Femur (tissue), 1 donor: ENCODE data around the gene RUNX3.
"Not testable (repeated sequence)": the region's sequence is repeated elsewhere in the genome, so short reads cannot be mapped to it uniquely, and the experiment has no call there.

Source experiments
- DNase-seq: peaks from one replicate; pipeline ENCODE4 v3.0.0-alpha.2; 2017

The RUNX3 gene

DNA sequence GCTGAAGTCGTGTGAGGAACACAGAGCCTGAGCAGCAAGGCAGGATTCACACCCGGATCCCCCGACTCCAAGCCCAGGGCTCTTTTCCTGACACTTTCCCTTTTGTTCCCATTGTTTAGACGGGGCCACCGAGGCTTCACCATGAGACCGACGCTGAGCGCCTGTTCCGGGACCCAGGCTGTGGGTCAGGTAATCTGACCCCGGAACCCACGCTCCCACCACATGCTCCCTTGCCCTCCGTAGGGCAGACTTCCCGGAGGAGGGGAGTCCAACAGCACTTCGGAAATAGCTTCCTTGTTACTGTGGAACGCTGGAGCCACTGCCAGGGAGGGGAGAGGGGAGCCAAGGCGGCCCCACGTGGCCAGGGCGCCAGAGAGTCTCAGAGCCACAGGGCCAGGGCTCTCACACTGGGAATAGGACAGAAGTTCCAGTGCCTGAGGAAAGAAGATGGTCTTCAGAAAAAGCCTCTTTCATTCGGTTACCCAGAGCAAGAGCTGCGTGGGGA lies 18.4 kb downstream of the RUNX3 start:
- no peak for DNase-seq

DNA sequence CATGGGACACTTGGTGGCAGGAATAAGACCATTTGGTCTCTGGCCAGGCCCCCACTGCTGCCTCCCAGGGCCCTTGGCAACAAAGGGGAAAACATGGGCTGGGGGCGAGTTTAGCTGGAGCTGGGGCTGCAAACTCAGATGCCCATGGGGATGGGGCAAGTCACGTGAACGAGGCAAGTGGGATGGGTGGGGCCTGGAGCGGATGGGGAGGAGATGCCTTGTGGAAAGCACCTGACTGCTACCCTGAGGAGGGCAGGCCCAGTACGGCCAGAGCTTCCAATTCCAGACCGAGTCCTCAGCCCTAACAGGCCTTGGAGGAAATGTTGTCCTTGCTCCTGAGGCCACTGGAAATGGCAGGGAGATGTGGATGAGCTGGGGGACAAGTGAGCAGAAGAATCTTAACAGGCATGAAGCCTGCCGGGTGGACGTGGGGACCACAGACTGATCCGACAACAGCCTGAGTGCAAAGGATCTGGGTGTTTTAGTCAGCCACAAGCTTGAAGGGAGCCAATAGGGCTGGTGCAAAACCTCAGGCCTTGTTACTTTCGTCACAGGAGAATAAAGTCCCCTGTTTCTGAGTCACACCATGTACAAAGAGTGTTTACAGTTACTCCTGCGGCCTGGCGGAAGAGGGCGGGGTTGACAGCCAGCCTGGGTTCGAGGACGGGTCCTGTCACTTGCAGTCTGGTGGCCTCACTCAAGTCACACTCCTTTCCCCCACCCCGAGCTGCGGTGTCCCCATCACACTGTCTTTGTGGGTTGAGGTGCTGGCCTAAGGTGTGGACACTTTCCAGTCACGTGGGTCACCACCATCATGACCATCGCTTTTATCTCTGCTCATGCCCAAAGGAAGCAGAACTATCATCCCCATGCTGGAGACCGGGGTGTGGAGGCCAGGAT lies 19.1 kb downstream of the RUNX3 start:
- no peak for DNase-seq

DNA sequence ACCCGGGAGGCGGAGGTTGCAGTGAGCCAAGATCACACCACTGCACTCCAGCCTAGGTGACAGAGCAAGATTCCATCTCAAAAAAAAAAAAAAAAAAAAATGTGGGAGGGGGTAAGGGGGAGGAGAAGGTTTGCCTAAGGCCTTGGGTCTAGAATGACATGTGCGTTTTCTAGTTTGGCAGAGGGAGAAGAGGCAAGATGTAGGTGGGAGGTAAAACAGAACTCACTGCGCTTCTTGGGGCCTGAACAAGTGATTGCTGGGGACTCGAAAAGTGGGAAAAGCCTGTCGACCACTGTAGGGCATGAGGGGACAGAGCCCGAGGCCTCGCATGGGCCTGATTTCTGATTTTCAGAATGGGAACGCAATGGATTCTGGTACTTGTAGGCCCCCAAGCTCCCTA lies 19.9 kb downstream of the RUNX3 start:
- DNase-seq: no peak

DNA sequence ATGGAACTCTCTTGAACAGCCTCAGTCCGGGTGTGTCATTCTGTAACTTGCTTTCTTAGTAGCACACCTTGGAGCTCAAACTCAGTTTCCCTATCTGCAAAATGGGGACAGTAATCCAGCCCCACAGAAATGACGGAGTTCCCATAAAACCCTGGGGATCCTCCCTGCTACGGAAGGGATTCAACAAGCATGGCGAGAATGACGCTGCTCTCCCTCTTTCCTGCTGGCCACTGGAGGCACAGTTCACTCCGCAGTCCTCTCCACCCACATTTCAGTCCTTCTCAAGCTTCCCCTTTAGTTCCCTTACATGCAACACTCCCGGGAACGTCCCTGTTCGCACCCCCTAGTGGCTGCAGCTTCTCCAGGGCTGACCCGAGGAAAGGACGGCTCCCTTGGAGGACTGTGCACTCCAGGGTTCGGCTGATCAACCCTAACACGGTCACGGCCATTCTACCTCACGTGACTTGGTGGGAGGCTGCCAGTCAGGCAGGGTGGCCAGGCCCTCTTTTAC lies 20.6 kb downstream of the RUNX3 start:
- peak; percentile 57 for DNase-seq

DNA sequence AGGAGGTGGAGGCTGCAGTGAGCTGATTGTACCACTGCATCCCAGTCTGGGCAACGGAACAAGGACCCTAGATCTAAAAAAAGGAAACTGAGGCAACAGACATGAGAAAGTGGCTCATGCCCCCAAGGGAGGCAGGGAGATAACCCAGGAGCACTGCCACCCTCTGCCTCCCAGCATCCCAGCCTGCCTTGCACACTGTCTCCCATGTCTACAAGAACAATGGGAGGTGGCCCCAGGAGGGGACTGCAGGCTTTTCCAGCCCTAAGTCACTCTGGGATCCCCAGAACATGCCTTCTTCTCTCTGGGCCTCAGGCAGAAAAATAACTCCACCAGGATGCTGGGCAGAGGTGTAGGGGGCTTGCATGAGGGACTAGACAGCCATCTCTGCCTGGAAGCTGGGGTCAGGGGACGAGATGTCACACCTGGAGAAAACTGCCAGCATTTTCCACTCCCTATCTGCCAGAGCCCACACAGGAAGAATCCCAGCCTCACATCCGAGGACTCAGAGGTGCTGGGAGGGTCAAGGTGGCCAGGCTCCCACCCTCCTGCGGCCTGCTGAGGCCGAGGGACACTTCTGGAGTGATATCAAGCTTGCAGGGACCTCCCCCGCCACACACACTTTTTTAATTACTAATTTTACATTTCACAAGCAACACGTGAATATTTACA lies 21.4 kb downstream of the RUNX3 start:
- DNase-seq: no peak

DNA sequence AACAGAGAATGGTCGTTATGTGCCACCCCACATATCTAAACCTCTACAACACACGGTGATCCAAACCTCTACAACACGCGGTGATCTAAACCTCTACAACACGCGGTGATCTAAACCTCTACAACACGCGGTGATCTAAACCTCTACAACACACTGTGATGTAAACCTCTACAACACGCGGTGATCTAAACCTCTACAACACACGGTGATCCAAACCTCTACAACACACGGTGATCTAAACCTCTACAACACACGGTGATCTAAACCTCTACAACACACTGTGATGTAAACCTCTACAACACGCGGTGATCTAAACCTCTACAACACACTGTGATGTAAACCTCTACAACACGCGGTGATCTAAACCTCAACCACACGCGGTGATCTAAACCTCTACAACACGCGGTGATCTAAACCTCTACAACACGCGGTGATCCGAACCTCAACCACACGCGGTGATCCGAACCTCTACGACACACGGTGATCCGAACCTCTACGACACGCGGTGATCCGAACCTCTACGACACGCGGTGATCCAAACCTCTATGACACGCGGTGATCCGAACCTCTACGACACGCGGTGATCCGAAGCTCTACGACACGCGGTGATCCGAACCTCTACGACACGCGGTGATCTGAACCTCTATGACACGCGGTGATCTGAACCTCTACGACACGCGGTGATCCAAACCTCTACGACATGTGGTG lies 22.3 kb downstream of the RUNX3 start:
- not testable (repeated sequence) for DNase-seq

DNA sequence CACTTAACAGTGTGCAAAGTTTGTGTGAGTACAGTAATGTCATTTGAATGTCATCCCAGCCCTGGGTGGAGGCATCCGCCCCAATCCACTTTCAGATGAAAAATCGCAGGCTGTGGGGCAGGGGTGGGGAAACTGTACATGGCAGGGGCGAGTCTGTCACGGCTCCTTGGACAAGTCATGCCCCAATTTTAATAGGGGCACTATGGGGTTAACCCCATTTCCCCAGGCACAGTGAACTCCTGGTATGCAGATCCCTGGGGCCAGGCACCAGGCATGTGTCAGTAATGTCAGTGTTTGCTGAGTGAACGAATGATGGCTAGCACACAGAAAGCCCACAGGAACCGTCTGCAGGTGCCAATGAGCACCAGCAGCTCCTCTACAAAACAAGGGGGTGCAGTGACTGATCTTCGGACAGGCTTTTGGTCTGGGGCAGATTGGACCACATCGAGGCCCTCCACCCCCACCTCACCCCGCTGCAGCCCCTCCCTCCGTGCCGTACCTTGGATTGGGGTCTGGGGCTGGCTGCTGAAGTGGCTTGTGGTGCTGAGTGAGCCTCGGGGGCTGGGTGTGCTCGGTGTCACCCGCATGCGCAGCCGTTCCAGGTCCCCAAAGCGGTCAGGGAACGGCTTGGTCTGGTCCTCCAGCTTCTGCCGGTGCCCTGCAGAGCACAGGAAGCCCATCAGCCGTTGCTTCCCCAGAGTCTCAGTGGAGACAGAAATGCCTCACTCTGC lies 23.2 kb downstream of the RUNX3 start:
- DNase-seq: no peak

DNA sequence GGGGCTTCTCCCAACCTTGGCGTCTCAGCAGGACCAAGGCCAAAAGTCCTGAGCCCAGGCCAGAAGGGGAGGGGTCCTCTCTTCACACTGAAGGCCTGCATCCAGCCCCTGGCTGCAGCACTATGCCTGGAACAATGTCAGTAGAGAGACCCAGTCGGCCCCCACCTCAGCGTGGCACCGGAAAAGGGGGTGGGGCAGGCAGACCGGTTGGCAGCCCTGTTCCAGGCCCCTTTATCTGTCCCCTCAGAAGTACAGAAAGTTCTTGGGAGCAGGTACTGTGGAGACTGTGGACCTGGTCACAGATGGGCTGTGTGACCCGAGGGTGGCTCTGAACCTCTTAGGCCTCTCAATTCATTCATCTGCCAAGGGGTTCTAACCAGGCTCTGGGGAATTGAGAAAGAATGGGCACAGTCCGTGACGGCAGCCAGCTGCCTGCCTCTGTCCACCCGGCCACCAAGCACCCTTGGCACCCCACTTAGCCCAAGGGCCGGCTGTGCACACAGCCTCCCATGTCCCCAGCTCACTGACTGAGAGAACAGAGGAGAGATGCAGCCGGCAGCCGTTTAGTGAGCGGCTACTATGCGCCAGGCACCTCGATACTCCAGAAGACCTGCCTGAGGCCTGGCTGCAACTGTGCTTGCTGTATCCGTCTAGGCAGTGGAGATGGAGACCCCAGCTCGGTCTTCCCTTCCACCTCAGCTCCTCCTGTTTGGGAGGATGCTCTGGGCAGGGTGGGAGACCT lies 23.9 kb downstream of the RUNX3 start:
- DNase-seq: no peak

DNA sequence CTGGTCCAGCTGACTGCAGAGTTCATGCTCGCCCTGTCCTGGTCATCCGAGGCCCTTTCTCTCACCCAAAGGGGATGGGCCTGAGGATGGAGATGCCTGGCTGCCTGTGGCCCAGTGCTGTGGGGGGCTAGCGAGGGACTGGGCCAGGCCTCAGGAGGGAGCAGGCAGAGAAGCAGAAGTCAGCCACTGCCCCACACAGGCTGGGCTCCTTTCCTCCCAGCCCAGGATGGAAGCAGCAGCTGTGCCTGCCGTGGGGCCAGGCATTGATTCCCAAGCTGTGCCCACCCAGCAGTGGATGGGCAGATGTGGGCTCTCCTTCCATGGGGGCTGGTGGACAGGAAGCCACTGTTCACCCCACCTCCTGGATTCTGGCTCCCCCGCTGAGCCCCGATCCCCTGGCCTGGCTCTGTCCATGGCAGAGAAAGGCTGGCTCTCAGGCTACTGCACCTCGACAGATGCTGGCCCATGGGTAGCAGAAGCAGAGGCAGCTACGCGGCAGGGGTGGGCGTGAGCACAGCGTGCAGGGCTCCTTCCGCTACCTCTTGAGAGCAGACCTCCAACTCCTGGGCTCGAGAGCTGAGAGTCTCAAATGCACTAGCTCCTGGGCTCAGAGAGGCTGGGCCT lies 24.6 kb downstream of the RUNX3 start:
- no peak for DNase-seq

DNA sequence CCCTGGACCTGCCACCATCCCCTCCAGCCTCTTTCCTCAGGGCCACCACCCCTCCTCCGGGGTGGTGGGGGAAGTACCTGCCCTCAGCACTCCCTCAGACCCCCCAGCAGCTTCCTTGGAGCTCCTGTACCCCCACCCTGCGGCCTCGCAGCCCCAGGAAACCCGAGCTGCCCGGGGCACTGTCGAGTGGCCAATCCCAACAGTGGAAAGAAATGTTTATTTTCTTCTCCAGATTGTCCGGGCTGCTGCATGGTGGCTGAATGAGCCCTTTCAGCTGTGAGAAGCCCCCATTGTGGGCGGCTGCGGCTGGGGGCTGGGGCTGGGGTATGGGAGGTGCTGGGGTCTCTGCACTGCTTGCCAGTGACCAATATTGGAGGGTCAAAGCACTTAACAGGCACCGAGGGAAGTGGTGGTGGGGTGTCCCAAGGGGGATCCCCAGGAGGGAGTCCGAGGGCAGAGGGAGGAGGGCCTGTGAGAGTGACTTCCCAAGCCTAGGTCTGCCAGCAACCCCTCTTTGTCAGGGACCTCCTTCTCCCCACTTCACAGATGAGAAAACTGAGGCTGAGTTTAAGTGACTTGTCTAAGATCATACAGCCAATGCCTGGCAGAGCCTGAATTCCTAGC lies 25.2 kb downstream of the RUNX3 start:
- DNase-seq: no peak

DNA sequence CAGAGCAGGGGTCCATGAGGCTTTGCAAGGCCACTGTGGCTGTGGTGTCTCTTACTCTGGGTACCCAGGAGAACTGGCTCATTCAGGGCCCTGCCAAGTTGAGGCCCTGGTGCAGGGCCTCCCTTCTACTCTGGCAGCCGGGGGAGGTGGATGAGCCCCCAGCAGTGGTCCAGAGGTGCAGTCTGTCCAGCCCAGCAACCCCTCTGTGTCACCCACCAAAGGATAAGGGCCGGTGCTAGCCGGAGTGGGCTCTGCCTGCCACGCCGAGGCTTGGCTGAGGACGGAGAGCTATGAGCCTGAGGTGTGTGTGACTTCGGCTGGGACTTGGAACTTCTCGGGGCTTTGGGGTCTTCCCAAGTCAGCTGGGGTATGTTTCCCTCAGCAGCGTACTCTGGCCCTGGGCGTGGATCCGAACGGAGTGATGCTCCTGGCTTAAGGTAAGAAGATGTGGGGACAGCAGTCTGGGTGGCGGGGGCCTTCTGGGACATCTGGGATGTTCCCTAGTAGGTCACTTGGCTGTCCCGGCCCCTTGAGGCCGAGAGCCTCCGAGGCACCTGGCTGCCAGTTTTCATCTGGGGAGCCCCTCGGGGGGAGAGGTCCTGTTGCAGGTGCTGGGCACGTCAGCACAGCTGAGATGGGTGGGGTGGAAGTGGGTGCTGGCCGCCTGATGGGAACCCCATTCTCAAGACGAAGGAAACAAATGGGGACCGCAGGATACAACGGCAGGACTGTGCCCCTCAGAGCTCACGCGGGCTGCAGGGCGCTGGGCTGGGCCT lies 25.9 kb downstream of the RUNX3 start:
- no peak for DNase-seq

DNA sequence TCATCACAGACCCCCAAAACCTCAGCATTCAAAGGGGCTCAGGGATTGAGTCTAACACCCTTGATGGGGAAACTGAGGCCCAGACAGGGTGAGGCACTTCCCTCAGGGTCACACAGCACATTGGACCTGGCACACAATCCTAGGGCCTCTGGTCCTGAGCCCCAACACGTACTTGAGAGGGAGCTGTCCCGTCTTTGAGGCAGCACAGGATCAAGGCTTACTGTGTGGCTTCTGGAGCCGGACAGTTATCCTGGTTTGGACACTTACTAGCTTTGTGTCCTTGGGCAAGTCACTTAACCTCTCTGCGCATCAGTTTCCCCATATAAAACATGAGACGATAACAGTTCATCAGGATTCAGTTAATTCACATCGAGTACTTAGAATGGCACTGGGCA lies 26.5 kb downstream of the RUNX3 start:
- DNase-seq: no peak

DNA sequence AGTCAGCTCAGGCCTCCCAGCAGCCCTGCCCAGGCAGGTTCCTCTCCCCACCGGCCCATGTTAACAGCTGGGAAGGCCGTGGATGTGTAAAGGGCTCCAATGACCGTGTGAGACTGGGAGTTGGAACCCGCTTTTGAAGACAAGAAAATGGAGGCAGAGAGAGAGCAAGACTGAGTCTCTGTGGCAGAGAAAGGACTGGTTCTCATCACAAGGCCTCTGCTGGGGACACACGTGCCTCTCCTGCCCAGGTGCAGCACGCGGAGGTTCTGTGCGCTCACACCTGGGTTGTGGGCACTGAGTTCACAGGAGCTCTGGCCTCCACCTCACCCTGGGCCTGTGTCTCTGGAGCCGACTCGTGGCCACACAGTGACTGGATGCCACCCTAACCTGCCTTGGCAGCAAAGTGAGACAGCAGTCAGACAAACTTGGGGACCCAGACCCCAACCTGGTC lies 27.0 kb downstream of the RUNX3 start:
- no peak for DNase-seq

DNA sequence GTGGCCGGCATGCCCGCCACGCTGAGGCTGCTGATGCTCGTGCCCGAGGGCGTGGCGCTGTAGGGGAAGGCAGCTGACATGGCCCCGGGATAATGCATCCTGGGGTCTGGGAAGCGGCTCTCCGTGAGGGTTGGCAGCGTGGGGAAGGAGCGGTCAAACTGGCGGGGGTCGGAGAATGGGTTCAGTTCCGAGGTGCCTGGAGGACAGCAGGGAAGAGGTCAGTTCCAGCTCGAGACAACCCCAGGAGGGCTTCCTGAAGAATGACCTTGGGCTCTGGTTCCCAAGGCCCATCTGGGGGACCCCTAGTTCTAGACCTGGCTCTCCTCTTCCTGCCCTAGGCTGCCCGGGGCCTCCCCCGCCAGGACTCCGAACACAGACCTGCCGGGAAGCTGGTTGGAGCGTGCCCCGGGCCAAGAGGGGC lies 27.6 kb downstream of the RUNX3 start:
- DNase-seq: no peak

DNA sequence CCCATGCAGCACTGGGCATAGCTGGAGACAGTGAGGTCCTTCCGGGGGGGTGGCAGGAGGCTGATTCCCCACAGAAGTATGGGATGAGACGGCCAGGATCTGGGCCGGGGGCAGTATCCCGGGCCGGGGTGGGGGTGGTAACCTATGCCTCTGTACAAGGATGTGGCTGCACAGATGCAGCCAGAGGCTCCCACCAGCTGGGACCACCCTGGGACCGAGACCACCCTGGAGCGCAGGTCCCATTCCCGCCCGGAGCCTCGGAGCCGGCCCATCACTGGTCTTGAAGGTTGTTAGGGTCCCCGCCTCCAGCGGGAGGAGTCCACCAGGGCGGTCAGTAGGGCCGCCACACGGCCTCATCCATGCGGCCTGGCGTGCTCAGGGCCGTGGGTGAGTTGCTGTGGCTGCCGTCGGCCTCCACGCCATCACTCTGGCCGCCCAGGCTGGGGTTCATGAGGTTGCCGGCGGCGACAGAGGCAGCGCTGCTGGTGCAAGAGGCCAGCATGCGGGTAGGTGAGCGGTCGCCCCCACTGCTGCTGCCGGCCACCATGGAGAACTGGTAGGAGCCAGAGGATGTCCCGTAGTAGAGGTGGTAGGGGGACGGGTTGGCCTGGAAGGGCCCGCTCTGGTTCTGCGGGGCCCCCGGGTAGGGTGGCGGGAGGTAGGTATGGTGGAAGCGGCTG lies 28.1 kb downstream of the RUNX3 start:
- no peak for DNase-seq

DNA sequence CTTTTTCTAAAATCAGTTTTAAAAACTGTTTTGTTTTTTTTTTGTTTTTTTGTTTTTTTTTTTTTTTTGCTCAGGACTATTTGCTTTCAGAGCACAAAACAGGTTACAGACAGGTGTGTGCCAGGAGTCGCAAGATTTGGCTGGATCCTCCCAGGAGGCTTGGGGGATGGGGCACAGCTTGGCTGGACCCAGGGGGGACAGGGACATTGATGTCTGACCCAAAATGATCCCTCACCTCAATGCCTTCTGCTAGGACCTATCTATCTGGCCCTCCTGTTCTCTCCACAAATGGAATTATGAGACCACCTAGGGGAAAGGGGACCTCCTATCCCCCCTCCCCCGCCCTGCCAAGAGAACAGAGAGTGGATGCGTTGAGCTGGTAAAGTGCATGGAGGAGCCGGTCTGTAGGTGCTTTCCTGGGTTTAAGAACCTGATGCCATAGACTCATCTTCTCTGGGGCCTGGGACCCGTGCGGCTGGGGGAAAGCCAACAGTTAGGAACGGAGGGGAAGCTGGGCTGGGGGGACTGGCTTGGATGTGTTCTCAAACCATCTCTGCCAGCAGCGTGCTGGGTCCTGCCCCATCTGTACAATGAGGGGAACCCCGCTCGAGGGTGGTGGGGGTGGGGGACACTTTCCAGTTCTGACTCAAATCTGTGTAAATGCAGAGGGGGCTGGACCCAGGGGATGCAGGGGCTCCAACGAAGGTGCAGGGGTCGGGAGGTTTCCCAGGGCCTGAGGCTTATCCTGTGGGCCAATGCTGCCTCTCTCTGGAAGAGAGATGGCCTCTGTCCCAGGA lies 28.9 kb downstream of the RUNX3 start:
- DNase-seq: no peak

DNA sequence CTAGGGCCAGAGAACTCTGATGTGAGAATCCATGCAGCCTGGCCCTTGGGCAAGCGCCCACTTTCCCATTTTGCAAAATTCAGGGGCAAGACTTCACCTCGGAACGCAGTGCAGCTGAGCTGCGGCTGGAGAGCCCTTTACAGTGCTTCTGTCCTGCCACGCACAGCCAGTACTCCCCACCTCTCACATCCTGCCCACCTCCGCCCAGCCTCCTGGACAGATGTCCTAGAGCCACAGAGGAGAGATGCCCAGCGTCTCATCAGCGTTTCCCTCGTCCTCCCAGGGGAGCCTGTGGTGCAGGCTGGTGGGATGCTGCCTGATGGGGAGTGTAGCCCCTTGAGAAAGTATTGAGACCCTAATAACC lies 29.6 kb downstream of the RUNX3 start:
- DNase-seq: no peak
